Ovary (tissue), 9 donors: ENCODE data around the gene COL6A3. TPM values are rescaled to one million over a fixed set of nuclear protein-coding genes. Genes with fewer than 3 reads are reported as not detected.

ENCODE experiments used
- DNase-seq, 5 donors: peaks; one replicate each; pipeline ENCODE4 v3.0.0-alpha.2; 2019 to 2020
- H3K27ac ChIP-seq, 2 donors: fragments of 200-600 bp; one replicate each; pipeline versions ENCODE4 v1.5.1 to v1.8.0; 2019 to 2022
- H3K27me3 ChIP-seq: fragments of 200-600 bp; one replicate; pipeline ENCODE4 v1.8.0; 2022
- H3K36me3 ChIP-seq: fragments of 200-600 bp; sonication (generic); one replicate; pipeline ENCODE4 v1.5.1; 2019
- H3K4me1 ChIP-seq: one replicate; pipeline ENCODE4 v1.8.1; 2013; ENCODE audit warnings: mild to moderate bottlenecking, moderate library complexity; ENCODE audit not compliant: insufficient read depth
- H3K4me3 ChIP-seq: fragments of 200-600 bp; sonication (generic); one replicate; pipeline ENCODE4 v1.5.1; 2017
- H3K9me3 ChIP-seq, 2 donors: fragments of 200-600 bp in 1 of 2; sonication (generic) in 1 of 2; one replicate each; pipeline versions ENCODE4 v1.5.1 to v1.8.1; 2013 to 2019; ENCODE audit warnings: mild to moderate bottlenecking in 1 of 2, moderate library complexity in 1 of 2
- EP300 ChIP-seq: sonication (generic); formaldehyde crosslinking; IDR thresholded peaks from one replicate; pipeline ENCODE4 v1.6.1; 2017; ENCODE audit warnings: antibody characterized with exemption
- POLR2A ChIP-seq: fragments of 450-650 bp; IDR thresholded peaks from one replicate; pipeline ENCODE4 v1.6.1; 2017; ENCODE audit warnings: antibody characterized with exemption, mild to moderate bottlenecking, moderate library complexity
- WGBS, 3 donors: extraction: QIAGEN DNeasy Blood & Tissue Kit in 1 of 3; methylation state at CpG; one replicate each; pipeline versions ENCODE4 v1.1.5 to v1.1.7; 2013 to 2017; 5-methylcytosine and 5-hydroxymethylcytosine counted together
- intact Hi-C, 4 donors: fragments of 100-400 bp; cut with DNase I; formaldehyde crosslinking; loops; one replicate each; pipeline versions ENCODE4 v1.11.0 to v1.15.1; 2022 to 2023
- polyA plus RNA-seq, 2 donors: library from polyadenylated mRNA; stranded (reverse); fragments of 200-250 nt in 1 of 2; fragments of 350-450 nt in 1 of 2; fragmentation: Illumina TruSeq in 1 of 2; extraction: RNeasy Lipid Tissue Mini Kit (QIAGEN cat#74804) in 1 of 2; gene quantifications; one replicate each; pipeline ENCODE4 v1.2.3, GENCODE V29; 2013 to 2014
- total RNA-seq, 7 donors: library from RNA; depleted of rRNA in 2 of 7; stranded (reverse); fragments of >200 nt in 2 of 7; fragmentation: NEBNext Ultra II Directional in 3 of 7; extraction: Animal tissue kit (Norgen Biotek cat#: 25700) in 3 of 7; gene quantifications; one replicate each; pipeline versions ENCODE4 v1.1.0 to v1.2.4, GENCODE V29; 2016 to 2023
- TF ChIP-seq, protein P1 (sequence below), 3 donors: fragments of 450-650 bp in 2 of 3; fragments of 200-600 bp in 1 of 3; IDR thresholded peaks; one replicate each; pipeline versions ENCODE4 v1.5.1 to v1.8.0; 2016 to 2022; ENCODE audit warnings: antibody characterized with exemption in 3 of 3, mild to moderate bottlenecking in 1 of 3
- donor health status: DM: no; HTN: no; CAD: no; lungs with moderate emphysema.
- donor health status: DM: no; HTN: no; CAD: no.
- donor health status: Bipolar disorder and iron deficiency.
- donor health status: DM: yes; HTN: yes; CAD: no.
- donor health status: DM: no; HTN: no; CAD: no.
- donor health status: DM: yes; HTN: yes; CAD: no.

The COL6A3 gene
- total and polyA plus RNA-seq, 9 donors, result 105 to 520 (median 378) TPM

DNA sequence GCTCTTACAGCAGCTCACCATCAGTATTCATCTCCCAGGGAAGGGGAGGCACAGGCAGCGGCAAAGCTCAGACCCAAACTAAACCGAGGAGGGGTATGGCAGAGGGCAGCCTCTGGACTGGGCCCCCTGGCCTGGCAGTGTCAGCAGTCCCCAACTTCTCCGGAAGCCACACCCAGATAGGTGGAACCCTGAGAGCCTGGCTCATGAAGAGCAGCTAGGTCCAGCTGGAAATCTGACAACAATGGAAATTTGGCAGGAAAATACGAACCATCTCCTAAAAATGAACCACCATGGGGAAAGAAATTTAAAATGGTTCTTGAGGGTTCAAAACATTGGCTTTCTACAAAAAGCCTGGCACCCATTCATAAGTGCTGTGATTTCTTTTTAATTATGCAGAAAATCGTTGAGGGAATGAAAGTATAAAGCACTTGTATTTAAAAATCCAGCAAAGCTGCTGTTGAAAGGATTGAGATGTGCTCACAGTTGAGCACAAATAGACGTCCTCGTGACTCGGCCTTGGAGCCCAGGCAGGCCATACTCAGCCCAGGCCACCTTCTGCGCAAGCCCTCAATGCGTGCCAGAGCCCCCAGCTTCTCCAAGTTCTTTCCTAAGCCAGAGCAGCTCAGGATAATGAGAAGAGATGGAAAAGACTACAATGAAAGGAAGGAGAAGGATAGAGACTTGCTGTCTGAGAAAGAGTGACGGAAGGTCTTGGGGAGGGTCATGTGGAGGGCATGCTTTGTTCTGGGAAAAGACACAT lies 93.0 kb downstream of the COL6A3 start:
- WGBS, 3 donors, result 57 to 65% (median 64%) methylated on average over 11 of the region's 11 CpGs
- no peak for TF ChIP-seq POLR2A
- TF ChIP-seq EP300, result no peak
- TF ChIP-seq, protein P1, sequence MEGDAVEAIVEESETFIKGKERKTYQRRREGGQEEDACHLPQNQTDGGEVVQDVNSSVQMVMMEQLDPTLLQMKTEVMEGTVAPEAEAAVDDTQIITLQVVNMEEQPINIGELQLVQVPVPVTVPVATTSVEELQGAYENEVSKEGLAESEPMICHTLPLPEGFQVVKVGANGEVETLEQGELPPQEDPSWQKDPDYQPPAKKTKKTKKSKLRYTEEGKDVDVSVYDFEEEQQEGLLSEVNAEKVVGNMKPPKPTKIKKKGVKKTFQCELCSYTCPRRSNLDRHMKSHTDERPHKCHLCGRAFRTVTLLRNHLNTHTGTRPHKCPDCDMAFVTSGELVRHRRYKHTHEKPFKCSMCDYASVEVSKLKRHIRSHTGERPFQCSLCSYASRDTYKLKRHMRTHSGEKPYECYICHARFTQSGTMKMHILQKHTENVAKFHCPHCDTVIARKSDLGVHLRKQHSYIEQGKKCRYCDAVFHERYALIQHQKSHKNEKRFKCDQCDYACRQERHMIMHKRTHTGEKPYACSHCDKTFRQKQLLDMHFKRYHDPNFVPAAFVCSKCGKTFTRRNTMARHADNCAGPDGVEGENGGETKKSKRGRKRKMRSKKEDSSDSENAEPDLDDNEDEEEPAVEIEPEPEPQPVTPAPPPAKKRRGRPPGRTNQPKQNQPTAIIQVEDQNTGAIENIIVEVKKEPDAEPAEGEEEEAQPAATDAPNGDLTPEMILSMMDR (IDR thresholded peaks at IDR 0.05), result no peak
- Histone ChIP-seq H3K4me3 (no peak overlapping the region), H3K36me3 (no peaks in the 10 kb centered on the region), H3K9me3 (no peaks in the 10 kb centered on the region), H3K27me3 (no peaks in the 10 kb centered on the region), H3K27ac (peak overlapping the region; percentile 70 to 72), H3K4me1 (peaks cover 35% of the 10 kb centered on the region)
- DNase-seq, result peak in 1 of 5 donors; percentile 70
- intact Hi-C loops, result loop anchor here in 3 of 4 donors (5.0 to 10.0 kb wide), 4 partner anchors 56 to 154 kb away; no protein-coding TSS in a partner anchor

DNA sequence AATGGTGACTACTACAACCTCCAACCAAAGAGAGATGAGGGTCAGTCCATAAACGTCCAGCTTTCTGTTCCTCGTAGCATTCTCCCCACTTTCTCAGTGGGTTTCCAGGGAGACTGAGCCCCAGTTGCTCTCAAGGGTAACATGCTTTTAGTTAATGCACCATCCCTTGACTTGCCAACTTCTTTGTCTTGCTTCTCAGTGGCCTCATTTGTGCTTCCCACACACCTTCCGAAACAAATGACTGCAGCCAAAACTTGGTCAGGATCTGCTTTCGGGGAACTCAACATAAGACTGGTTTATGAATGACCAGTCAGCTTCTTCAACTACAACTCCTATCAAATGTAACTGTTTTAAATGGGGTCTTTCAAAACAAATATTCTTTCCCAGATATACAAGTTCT lies 94.1 kb downstream of the COL6A3 start:
- H3K9me3 ChIP-seq, result no peaks in the 10 kb centered on the region
- 90 to 92% (median 90%) methylated on average over 4 of the region's 4 CpGs for WGBS, 3 donors
- intact Hi-C loops, result loop anchor here in 3 of 4 donors (5.0 to 10.0 kb wide), 4 partner anchors 55 to 155 kb away; no protein-coding TSS in a partner anchor
- no peaks in the 10 kb centered on the region for H3K27me3 ChIP-seq
- no peak for TF ChIP-seq POLR2A
- TF ChIP-seq EP300, result no peak
- TF ChIP-seq, protein P1 (IDR thresholded peaks at IDR 0.05), result no peak
- DNase-seq, result no peak
- H3K27ac ChIP-seq, result no peak overlapping the region
- H3K36me3 ChIP-seq, result no peaks in the 10 kb centered on the region
- no peak overlapping the region for H3K4me3 ChIP-seq
- H3K4me1 ChIP-seq, result peaks cover 36% of the 10 kb centered on the region

DNA sequence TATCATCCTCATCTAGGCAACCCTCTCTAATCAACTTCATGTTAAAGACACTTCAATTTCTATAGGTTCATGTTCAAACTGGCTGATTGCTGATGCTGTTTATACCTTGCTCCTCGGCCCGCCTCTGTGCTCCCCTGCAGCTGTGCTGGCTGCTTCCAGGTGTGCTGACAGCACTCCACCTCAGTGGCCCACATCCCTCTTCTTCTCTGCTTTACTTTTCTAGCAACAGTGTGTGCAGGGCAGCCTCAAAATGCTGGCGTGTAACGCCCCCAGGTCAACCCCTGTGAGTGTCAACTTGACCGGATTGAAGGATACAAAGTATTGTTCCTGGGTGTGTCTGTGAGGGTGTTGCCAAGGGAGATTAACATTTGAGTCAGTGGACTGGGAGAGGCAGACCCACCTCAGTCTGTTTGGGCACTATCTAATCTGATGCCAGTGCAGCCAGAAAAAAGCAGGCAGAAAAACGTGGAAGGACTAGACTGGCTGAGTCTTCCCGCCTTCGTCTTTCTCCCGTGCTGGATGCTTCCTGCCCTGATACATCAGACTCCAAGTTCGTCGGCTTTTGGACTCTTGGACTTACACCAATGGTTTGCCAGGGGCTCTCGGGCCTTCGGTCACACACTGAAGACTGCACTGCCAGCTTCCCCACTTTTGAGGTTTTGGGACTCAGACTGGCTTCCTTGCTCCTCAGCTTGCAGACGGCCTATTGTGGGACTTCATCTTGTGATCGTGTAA lies 94.7 kb downstream of the COL6A3 start:
- Histone ChIP-seq H3K27ac (peak overlapping the region in 1 of 2 donors; percentile 35), H3K4me3 (no peak overlapping the region), H3K4me1 (peaks cover 33% of the 10 kb centered on the region), H3K27me3 (no peaks in the 10 kb centered on the region), H3K9me3 (no peaks in the 10 kb centered on the region), H3K36me3 (no peaks in the 10 kb centered on the region)
- 82 to 88% (median 88%) methylated on average over 15 of the region's 15 CpGs for WGBS, 3 donors
- intact Hi-C loops, result no loop called here
- TF ChIP-seq EP300 (no peak), POLR2A (no peak)
- TF ChIP-seq, protein P1 (IDR thresholded peaks at IDR 0.05), result no peak
- no peak for DNase-seq

DNA sequence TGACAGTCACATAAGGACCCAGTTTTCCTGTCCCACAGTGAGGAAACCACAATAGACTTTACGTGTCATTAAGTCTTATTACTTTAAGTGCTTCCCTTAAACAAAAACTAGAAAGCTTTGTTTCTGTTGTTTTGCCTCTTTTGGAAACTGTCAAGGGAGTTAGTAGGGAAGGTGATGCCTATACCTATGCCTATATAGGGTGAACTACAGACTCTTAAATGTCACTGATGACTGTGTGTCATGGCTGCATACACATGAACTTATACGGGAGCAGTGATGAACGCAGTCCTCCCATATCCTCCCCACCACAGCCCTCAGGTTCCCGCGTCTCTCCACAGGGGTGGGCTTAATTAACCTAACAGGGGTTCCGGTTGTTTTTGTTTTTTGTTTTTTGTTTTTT lies 97.6 kb downstream of the COL6A3 start:
- H3K4me3 ChIP-seq, result no peak overlapping the region

More for the DNA sequence above, 97.6 kb downstream of the COL6A3 start:
- no peaks in the 10 kb centered on the region for H3K9me3 ChIP-seq
- no peak for TF ChIP-seq EP300
- no peak for TF ChIP-seq POLR2A
- TF ChIP-seq, protein P1 (IDR thresholded peaks at IDR 0.05), result no peak
- H3K27ac ChIP-seq, result peak overlapping the region; percentile 74 to 86
- intact Hi-C loops, result no loop called here
- 86 to 92% (median 88%) methylated on average over 6 of the region's 6 CpGs for WGBS, 3 donors
- H3K27me3 ChIP-seq, result no peaks in the 10 kb centered on the region
- no peak for DNase-seq
- peaks cover 24% of the 10 kb centered on the region for H3K4me1 ChIP-seq
- H3K36me3 ChIP-seq, result no peaks in the 10 kb centered on the region
